ENCODE results near the gene UGGT2.
"Not testable (repeated sequence)": the region's sequence is repeated elsewhere in the genome, so short reads cannot be mapped to it uniquely, and the experiment has no call there.

UGGT2 gene

GRCh38 chr13:95982144-95982543 lies 71.1 kb downstream of the UGGT2 start:
- no peak for DNase-seq (ENCODE audit: low read depth in 3 of 3)

GRCh38 chr13:95972651-95973050 lies 80.5 kb downstream of the UGGT2 start:
- DNase-seq (ENCODE audit: low read depth in 3 of 3): not testable (repeated sequence)

GRCh38 chr13:95970878-95971277 lies 82.3 kb downstream of the UGGT2 start:
- DNase-seq (ENCODE audit: low read depth in 3 of 3): no peak

- no peak for DNase-seq (ENCODE audit: low read depth in 3 of 3)
These were observed 84.3 kb downstream of the UGGT2 start for GRCh38 chr13:95968906-95969305.

GRCh38 chr13:95957331-95957730 lies 95.9 kb downstream of the UGGT2 start:
- DNase-seq (ENCODE audit: low read depth in 3 of 3): no peak

DNA sequence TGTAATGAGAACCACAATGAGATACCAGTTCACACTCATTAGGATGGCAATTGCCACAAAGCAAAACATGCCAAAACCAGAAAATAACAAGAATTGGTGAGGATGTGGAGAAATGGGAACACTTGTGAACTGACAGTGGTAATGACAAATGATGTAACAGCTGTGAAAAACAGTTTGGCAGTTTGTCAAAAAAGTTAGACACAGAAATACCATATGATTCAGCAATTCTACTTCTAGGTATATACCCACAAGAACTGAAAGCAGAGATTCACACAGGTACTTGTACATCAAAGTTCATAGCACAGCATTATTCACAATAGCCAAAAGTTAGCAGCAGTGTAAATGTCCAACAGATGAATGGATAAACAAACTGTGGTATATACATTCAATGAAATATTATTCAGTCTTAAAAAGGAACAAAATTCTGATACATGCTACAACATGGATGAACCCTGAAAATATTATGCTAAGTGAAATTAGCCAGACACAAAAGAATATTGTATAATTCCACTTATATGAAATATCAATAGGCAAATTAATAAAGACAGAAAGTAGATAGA lies 96.5 kb downstream of the UGGT2 start:
- DNase-seq (ENCODE audit: low read depth in 3 of 3): no peak

DNA sequence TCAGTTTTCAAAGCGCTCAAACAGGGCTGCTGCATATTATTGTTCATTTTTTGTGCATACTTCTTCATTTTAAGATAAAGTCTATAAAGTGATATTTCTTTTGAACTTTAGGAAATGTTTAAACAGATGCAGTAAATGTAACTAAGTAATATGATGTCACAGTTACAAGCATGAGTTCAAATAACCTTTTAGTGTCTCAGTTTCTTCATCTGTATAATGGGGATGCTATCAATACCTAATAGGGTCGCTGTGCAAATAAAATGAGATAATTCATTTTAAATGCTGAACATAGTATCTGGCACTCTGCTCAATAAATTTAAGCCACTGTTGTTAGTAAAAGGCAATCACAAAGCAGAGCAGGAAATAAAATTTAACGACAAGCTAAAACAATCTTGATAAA lies 97.5 kb downstream of the UGGT2 start:
- no peak for DNase-seq (ENCODE audit: low read depth in 3 of 3)

GRCh38 chr13:95955255-95955654 lies 97.9 kb downstream of the UGGT2 start:
- no peak for DNase-seq (ENCODE audit: low read depth in 3 of 3)

DNA sequence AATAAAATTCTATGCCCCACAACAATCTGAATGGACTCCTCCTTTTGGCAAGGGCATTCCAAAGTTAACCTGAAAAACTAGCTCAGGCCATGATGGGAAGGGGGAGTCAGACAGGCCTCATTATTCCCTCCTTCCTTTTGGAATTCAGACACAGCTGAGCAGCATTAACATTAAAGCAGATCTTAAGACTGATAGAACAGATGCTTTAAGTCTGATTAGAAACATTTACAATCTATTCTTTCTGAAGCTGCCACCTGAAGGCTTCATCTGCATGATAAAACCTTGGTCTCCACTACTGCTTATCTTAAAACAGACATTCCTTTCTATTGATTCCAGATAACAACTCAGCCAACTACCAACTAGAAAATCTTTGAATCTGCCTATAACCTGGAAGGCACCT lies 98.9 kb downstream of the UGGT2 start:
- DNase-seq (ENCODE audit: low read depth in 3 of 3): no peak

- no peak for DNase-seq (ENCODE audit: low read depth in 3 of 3)
These were observed 103.1 kb downstream of the UGGT2 start for GRCh38 chr13:95950103-95950502.

DNA sequence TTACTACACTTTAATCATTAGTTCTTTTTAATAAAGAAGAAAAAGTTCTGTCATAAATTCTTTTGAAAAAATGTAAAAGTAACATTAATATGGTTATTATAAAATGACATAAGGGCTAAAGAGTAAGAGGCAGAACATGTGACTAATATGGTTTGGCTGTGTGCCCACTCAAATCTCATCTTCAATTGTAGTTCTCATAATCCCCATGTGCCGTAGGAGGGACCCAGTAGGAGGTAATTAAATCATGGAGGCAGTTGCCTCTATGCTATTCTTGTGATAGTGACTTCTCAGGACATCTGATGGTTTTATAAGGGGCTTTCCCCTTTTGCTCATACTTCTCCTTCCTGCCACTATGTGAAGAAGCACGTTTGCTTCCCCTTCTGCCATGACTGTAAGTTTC lies 104.5 kb downstream of the UGGT2 start:
- DNase-seq (ENCODE audit: low read depth in 3 of 3): no peak

DNA sequence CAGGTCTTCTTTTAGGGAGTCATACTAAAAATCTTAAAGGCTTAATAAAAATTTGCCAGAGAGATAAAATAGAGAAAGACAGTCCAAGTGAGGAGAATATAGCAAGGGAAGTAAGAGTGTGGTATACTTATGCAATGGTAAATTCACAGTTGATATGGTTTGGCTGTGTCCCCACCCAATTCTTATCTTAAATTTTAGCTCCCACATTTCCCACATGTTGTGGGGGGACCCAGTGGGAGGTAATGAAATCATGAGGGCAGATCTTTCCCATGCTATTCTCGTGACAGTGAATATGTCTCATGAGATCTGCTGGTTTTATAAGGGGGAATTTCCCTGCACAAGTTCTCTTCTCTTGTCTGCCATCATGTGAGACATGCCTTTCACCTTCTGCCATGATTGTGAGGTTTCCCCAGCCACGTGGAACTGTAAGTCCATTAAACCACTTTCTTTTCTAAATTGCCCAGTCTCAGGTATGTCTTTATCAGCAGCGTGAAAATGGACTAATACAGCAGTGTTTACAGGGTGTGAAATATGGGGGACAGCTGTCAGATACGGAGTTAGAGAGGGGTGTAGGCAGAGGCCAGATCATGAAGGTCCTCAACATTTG lies 115.4 kb downstream of the UGGT2 start:
- no peak for DNase-seq (ENCODE audit: low read depth in 3 of 3)

GRCh38 chr13:95931300-95932025 lies 121.7 kb downstream of the UGGT2 start:
- no peak for DNase-seq (ENCODE audit: low read depth in 3 of 3)

- no peak for DNase-seq (ENCODE audit: low read depth in 3 of 3)
These were observed 123.8 kb downstream of the UGGT2 start for GRCh38 chr13:95929430-95929829.

DNA sequence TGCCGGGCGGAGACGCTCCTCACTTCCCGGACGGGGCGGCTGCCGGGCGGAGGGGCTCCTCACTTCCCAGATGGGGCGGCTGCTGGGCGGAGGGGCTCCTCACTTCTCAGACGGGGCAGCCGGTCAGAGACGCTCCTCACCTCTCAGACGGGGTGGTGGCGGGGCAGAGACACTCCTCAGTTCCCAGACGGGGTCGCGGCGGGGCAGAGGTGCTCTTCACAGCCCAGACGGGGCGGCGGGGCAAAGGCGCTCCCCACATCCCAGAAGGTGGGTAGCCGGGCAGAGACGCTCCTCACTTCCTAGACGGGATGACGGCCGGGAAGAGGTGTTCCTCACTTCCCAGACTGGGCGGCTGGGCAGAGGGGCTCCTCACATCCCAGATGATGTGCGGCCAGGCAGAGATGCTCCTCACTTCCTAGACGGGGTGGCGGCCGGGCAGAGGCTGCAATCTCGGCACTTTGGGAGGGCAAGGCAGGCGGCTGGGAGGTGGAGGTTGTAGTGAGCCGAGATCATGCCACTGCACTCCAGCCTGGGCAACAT lies 124.8 kb downstream of the UGGT2 start:
- DNase-seq (ENCODE audit: low read depth in 3 of 3): not testable (repeated sequence)

DNA sequence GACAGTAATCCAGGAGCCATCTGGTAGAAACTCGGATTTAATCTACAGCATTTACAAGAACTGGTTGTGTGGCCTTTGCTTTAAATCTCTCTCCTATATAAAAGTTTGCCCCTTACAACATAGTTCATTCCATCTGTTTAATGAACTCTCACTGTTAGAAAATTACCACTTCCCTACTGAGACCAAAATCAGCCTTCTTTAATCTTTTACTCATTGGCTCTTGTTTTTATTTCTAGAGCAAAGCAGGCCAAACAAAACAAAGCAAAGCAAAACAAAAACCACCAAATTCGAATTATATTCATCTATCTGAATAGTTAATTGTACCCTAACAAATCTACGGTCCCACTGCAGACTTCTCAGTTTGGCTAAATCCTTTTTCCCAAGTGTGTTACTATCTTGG lies 127.0 kb downstream of the UGGT2 start:
- no peak for DNase-seq (ENCODE audit: low read depth in 3 of 3)

GRCh38 chr13:95924389-95924994 lies 128.7 kb downstream of the UGGT2 start:
- no peak for DNase-seq (ENCODE audit: low read depth in 3 of 3)

DNA sequence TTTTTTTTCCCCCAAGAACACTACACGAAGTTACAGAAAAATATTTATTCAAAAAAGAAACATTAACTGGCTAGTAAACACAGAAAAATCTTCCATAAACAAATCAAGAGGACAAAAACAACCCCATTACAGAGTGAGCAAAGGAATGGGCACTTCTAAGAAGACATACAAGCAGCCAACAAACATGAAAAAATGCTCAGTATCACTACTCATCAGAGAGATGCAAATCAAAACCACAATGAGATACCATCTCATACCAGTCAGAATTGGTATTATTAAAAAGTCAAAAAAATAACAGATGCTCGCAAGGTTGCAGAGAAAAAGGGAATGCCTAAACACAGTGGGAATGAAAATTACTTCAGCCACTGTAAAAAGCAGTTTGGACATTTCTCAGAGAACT lies 131.7 kb downstream of the UGGT2 start:
- no peak for DNase-seq (ENCODE audit: low read depth in 3 of 3)

- no peak for DNase-seq (ENCODE audit: low read depth in 3 of 3)
These were observed 132.7 kb downstream of the UGGT2 start for GRCh38 chr13:95920485-95920884.

DNA sequence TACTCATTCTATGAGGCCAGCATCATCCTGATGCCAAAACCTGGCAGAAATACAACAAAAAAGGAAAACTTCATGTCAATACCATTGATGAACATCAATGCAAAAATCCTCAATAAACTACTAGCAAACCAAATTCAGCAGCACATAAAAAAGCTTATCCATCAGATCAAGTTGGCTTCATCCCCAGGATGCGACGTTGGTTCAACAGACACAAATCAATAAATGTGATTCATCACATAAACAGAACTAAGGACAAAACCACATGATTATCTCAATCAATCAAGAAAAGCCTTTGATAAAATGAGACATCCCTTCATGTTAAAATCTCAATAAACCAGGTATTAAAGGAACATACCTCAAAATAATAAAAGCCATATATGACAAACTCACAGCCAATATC lies 134.3 kb downstream of the UGGT2 start:
- no peak for DNase-seq (ENCODE audit: low read depth in 3 of 3)

DNA sequence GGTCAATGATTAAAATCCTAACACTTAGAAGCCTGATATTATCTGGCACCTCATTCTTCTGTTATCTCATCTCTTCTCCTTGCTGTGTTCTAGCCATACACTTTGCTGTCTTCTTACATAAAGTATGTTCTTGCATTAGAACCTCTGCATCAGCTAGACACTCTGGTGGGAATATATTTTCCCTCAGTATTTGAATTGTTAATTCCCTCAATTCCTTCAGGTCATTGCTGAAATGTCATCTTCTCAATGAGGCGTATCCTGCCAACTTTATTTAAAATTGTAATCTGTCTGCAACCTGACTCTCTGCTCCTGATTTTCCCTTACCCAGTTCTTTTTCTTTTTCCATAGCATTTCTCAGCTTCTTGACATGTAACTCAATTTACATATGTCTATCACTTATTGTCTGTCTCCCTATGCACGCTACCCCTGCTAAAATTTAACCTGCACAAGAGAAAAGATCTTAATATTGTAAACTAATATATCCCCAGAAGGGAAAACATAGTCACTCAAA lies 138.2 kb downstream of the UGGT2 start:
- DNase-seq (ENCODE audit: low read depth in 3 of 3): no peak

- DNase-seq (ENCODE audit: low read depth in 3 of 3): no peak
These were observed 146.2 kb downstream of the UGGT2 start for GRCh38 chr13:95906999-95907398.

All from stimulated activated CD4-positive, alpha-beta T cell treated with anti-CD3 and anti-CD28 coated beads, TNF-alpha, amount 100 ng/mL, for 24 hours (primary cell).